GM21825 (cell line): Measurements from ENCODE around the gene TRIM15.
"Not testable (repeated sequence)": the region's sequence is repeated elsewhere in the genome, so short reads cannot be mapped to it uniquely, and the experiment has no call there.

Experiments
- ATAC-seq: cut with Tn5 transposase; IDR thresholded peaks from one replicate; pipeline ENCODE4 v1.9.1; 2021; ENCODE audit warnings: mild to moderate bottlenecking, moderate library complexity; ENCODE audit not compliant: unreplicated experiment

The TRIM15 gene

DNA sequence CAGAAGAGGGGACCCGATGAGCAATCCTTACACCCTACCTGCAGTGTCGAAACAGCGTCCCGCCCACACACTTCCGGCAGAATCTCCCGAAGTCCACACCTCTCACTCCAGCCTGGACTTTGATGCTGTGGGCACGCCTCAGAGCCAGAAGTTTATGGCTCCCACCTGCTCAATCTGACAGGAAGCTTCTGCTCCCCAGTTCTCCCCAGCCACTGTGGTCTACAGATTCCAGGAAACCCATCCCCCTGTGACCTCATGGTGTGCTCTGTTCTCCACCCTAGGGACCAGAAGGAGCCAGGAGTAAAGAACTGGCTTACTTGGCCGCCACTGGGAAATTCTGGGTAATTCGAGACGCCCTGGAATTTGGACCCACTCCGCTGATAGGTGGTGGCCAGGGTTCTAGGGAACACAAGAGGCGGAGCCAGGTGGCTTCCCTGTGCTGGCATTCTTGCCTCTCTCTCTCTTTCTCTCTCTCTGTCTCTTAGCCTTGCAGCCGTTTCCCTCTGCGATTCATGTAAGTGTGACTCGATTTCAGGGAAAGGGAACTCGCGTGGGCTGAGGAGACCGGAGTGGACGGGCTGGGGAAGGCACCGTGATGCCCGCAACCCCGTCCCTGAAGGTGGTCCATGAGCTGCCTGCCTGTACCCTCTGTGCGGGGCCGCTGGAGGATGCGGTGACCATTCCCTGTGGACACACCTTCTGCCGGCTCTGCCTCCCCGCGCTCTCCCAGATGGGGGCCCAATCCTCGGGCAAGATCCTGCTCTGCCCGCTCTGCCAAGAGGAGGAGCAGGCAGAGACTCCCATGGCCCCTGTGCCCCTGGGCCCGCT lies at the start of gene TRIM15:
Gene TRIM15, plus strand, starts transcription at position 457 of the 828 bp plus-strand sequence. Its CDS starts 139 bp downstream, at position 596.
- ATAC-seq: no peak

- ATAC-seq: no peak
These were observed 49.5 kb upstream of the TRIM15 start for GRCh38 chr6:30113841-30114240.

GRCh38 chr6:30116724-30117123 lies 46.6 kb upstream of the TRIM15 start:
- no peak for ATAC-seq

GRCh38 chr6:30118691-30119090 lies 44.7 kb upstream of the TRIM15 start:
- ATAC-seq: not testable (repeated sequence)

GRCh38 chr6:30121446-30122366 lies 41.6 kb upstream of the TRIM15 start:
- no peak for ATAC-seq

GRCh38 chr6:30122515-30122914 lies 40.8 kb upstream of the TRIM15 start:
- ATAC-seq: no peak

- no peak for ATAC-seq
These were observed 35.9 kb upstream of the TRIM15 start for GRCh38 chr6:30127238-30128093.

DNA sequence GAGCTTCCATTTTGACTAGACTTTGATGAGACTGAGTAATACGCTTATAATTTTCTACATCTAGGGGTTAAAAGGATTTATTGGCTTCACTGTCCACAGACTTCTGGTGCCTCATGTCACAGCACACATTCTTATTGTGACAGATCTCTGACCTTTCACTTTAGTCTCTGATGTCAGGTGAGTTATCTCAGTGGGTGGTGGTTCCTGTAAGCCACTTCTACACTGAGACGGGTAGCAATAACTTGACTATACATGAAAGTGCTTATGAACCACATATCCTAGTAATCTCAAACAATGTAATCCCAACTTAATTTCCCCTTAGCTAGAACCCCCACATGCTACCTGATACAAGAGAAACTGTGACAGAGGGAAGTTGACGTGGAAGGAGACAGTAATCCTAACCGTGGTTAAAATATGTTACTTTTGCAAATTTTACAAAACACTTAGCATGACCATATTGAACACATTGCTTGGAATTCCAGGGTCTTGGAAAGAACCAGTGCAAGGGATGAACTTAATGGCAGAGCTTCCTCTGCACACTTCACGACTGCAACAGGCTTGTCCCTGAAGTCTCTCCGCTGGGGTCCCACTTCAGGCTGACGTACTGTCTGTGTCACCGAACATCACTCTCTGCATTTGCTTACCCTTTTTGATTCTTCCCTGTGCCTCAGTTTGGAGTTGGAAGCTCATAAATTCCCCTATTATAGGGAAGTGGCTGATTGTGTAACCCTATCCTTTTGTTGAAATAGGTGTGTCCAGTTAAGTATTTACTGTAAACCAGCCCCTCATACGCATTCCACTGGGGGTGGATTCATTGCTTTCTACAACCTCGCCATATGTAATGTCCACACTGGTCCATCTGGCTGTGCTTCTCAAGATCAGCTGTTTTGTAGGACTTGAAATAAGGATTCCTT lies 33.8 kb upstream of the TRIM15 start:
- ATAC-seq: no peak

- no peak for ATAC-seq
These were observed 33.1 kb upstream of the TRIM15 start for GRCh38 chr6:30130179-30130679.

- no peak for ATAC-seq
These were observed 32.2 kb upstream of the TRIM15 start for GRCh38 chr6:30130887-30131862.

GRCh38 chr6:30131947-30132497 lies 31.3 kb upstream of the TRIM15 start:
- no peak for ATAC-seq

GRCh38 chr6:30135147-30135546 lies 28.2 kb upstream of the TRIM15 start:
- no peak for ATAC-seq

- ATAC-seq: no peak
These were observed 27.6 kb upstream of the TRIM15 start, which contains the start of gene TRIM40 for GRCh38 chr6:30135757-30136156. TSS of gene TRIM40 (plus strand) at chr6:30136140. CDS start at chr6:30137037, 897 bp downstream.

GRCh38 chr6:30136570-30137286 lies 26.6 kb upstream of the TRIM15 start:
- ATAC-seq: no peak

DNA sequence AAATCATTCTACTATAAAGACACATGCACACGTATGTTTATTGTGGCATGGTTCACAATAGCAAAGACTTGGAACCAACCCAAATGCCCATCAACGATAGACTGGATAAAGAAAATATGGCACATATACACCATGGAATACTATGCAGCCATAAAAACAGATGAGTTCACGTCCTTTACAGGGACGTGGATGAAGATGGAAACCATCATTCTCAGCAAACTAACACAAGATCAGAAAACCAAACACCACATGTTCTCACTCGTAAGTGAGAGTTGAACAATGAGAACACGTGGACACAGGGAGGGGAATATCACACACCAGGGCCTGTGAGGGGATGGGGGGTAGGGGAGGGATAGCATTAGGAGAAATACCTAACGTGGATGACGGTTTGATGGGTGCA lies 23.1 kb upstream of the TRIM15 start:
- ATAC-seq: not testable (repeated sequence)

DNA sequence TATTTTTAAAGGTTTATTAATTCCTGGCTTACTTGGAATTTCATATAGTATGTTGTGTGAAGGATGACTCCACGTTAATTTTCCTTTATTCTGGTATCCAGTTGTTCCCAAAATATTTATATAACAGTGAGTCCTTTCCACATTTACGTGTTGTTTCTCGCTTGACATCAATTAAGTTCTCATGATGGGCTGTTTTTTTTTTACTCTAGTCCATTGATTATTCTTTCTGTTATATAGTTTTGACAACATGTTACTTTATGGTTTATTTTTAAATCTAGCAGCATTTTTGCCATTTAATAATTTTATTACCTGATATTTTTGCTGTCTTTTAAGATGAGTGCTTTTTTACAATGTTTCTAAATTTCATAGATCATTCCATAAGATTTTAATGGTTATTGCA lies 20.7 kb upstream of the TRIM15 start:
- no peak for ATAC-seq

DNA sequence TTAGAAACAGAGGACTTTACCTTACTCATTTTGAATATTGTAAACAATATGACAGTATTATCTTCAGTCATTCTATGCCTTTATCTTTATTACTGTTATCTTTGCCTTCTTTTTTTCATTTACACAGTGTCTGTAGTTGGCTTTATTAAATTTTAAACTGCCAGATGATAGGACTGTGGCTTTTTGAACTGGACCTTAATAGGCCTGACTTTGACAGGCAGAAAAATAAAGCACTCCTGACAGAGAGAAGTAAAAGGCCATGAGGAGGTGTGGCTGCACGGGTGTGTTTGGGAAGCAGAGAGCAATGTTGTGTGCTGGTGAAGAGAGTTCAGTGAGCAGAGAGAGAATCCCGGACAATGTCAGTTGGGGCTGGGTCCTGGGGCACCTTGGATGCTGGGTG lies 19.6 kb upstream of the TRIM15 start:
- ATAC-seq: no peak
